Calu3 (cell line): ENCODE data around the gene MYL6B. TPM values are rescaled to one million over a fixed set of nuclear protein-coding genes. Genes with fewer than 3 reads are reported as not detected.

Experiments used
- BruUV-seq: library from RNA; stranded (reverse); fragments of 400-500 nt; replicated peaks from 2 replicates; lab custom pipeline; 2021; lab: Mats Ljungman, UMichigan
- CTCF ChIA-PET: fragments of 300-600 bp; sonication (Branson Sonifier 250); formaldehyde crosslinking; loops from one replicate; lab custom pipeline; 2022; ENCODE audit warnings: antibody characterized with exemption; lab: Charles Lee
- DNase-seq: peaks from one replicate; pipeline ENCODE4 v3.0.0; 2022
- H3K27ac Mint-ChIP-seq: one replicate; pipeline ENCODE4 v1.8.0; 2022; ENCODE audit warnings: mixed read lengths; ENCODE audit not compliant: unreplicated experiment
- H3K27me3 Mint-ChIP-seq: one replicate; pipeline ENCODE4 v1.8.0; 2022; ENCODE audit warnings: mixed read lengths; ENCODE audit not compliant: unreplicated experiment
- H3K36me3 Mint-ChIP-seq: one replicate; pipeline ENCODE4 v1.8.0; 2022; ENCODE audit warnings: mild to moderate bottlenecking, moderate library complexity, mixed read lengths; ENCODE audit not compliant: insufficient read depth, unreplicated experiment
- H3K4me1 Mint-ChIP-seq: one replicate; pipeline ENCODE4 v1.8.0; 2022; ENCODE audit warnings: mild to moderate bottlenecking, low read depth, mixed read lengths; ENCODE audit not compliant: unreplicated experiment
- H3K4me3 Mint-ChIP-seq: one replicate; pipeline ENCODE4 v1.8.0; 2022; ENCODE audit warnings: mild to moderate bottlenecking, low read depth, moderate library complexity, mixed read lengths; ENCODE audit not compliant: unreplicated experiment
- H3K9me3 Mint-ChIP-seq: one replicate; pipeline ENCODE4 v1.8.0; 2022; ENCODE audit warnings: low read depth, mixed read lengths; ENCODE audit not compliant: unreplicated experiment
- intact Hi-C: fragments of 100-400 bp; cut with micrococcal nuclease; formaldehyde crosslinking; loops from one replicate; pipeline ENCODE4 v1.10.0; 2022; ENCODE audit not compliant: unreplicated experiment
- total RNA-seq: library from RNA; stranded (reverse); gene quantifications from 2 replicates; pipeline ENCODE4 v1.2.3, GENCODE V29; 2022
- TF ChIP-seq, protein P1 (sequence below): fragments of 200-600 bp; IDR thresholded peaks from one replicate; pipeline ENCODE4 v1.8.0; 2022; ENCODE audit warnings: antibody characterized with exemption; ENCODE audit not compliant: unreplicated experiment

The MYL6B gene
- total RNA-seq, 1 experiment from 2014 or later: 53.7 TPM

- TF ChIP-seq, protein P1, sequence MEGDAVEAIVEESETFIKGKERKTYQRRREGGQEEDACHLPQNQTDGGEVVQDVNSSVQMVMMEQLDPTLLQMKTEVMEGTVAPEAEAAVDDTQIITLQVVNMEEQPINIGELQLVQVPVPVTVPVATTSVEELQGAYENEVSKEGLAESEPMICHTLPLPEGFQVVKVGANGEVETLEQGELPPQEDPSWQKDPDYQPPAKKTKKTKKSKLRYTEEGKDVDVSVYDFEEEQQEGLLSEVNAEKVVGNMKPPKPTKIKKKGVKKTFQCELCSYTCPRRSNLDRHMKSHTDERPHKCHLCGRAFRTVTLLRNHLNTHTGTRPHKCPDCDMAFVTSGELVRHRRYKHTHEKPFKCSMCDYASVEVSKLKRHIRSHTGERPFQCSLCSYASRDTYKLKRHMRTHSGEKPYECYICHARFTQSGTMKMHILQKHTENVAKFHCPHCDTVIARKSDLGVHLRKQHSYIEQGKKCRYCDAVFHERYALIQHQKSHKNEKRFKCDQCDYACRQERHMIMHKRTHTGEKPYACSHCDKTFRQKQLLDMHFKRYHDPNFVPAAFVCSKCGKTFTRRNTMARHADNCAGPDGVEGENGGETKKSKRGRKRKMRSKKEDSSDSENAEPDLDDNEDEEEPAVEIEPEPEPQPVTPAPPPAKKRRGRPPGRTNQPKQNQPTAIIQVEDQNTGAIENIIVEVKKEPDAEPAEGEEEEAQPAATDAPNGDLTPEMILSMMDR: no peak
- Mint-ChIP-seq H3K4me1 (peaks cover 14% of the 10 kb centered on the region), H3K4me3 (peak overlapping the region; percentile 73), H3K27me3 (no peaks in the 10 kb centered on the region), H3K36me3 (peaks cover 53% of the 10 kb centered on the region), H3K27ac (no peak overlapping the region), H3K9me3 (no peaks in the 10 kb centered on the region)
- intact Hi-C loops: no loop called here
- DNase-seq: no peak
- no TSS peak for BruUV-seq
- CTCF ChIA-PET: no interaction called here
Observed at GRCh38 chr12:56152756-56153677, 630 bp downstream of the MYL6B start.

- H3K4me1 Mint-ChIP-seq: peaks cover 17% of the 10 kb centered on the region
- no peaks in the 10 kb centered on the region for H3K27me3 Mint-ChIP-seq
- no peak overlapping the region for H3K27ac Mint-ChIP-seq
- CTCF ChIA-PET: no interaction called here
- intact Hi-C loops: no loop called here
- BruUV-seq: no TSS peak
- peak overlapping the region; percentile 73 for H3K4me3 Mint-ChIP-seq
- H3K9me3 Mint-ChIP-seq: no peaks in the 10 kb centered on the region
- no peak for DNase-seq
- peaks cover 59% of the 10 kb centered on the region for H3K36me3 Mint-ChIP-seq
- TF ChIP-seq, protein P1: no peak
Observed at GRCh38 chr12:56153678-56154065, 1.3 kb downstream of the MYL6B start.

DNA sequence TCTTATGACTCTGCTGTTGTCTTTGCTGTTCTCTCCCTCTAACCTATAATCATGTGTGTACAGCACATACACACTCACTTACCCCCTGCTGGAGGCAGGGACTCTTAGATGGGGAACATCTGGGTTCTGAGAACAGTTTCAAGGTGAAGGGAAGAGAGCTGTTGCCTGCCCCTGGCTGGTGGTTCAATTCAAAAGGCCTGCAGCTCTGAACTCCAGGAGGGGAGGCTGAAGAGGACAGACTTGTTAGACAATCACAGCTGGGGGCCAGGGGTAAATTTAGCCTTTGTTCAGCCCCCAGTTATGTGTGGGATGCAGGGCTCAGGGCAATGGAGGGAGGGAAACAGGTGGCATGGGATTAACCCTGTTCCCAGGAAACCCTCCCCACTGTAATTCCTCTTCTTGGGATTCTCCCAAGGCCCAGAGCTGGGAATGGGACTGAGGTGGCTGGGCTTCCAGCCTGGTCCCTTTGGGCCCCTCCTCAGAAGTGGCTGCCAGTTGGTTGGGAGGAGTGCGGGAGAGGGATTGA is 1.9 kb downstream of the MYL6B start:
- no peaks in the 10 kb centered on the region for H3K27me3 Mint-ChIP-seq
- peaks cover 23% of the 10 kb centered on the region for H3K4me1 Mint-ChIP-seq
- intact Hi-C loops: no loop called here
- H3K4me3 Mint-ChIP-seq: no peak overlapping the region
- H3K9me3 Mint-ChIP-seq: no peaks in the 10 kb centered on the region
- no peak for DNase-seq
- CTCF ChIA-PET: no interaction called here
- H3K27ac Mint-ChIP-seq: no peak overlapping the region
- TF ChIP-seq, protein P1: no peak
- H3K36me3 Mint-ChIP-seq: peaks cover 65% of the 10 kb centered on the region
- BruUV-seq: no TSS peak

DNA sequence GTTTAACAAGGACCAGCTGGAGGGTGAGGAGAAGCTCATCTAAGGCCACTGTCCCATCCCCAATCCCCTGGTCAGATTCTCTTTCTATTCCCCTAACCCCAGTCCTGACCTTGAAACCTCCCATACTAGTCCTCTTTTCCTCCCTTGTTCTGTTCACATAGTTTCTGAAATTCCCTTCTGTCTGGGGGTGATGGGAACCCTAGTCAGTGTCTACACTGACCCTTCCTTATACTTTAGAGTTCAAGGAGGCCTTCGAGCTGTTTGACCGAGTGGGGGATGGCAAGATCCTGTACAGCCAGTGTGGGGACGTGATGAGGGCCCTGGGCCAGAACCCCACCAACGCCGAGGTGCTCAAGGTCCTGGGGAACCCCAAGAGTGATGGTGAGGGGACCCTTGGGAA is 2.4 kb downstream of the MYL6B start:
- Mint-ChIP-seq H3K4me1 (peaks cover 28% of the 10 kb centered on the region), H3K9me3 (no peaks in the 10 kb centered on the region)

More for the DNA sequence above, 2.4 kb downstream of the MYL6B start:
- H3K27ac Mint-ChIP-seq: no peak overlapping the region
- no peak overlapping the region for H3K4me3 Mint-ChIP-seq
- DNase-seq: no peak
- TF ChIP-seq, protein P1: no peak
- H3K36me3 Mint-ChIP-seq: peaks cover 71% of the 10 kb centered on the region
- intact Hi-C loops: loop anchor here (5.0 kb wide), 1 partner anchor 38 kb away; the partner anchor contains the start of genes RPL41 and ZC3H10
- CTCF ChIA-PET: no interaction called here
- no peaks in the 10 kb centered on the region for H3K27me3 Mint-ChIP-seq
- no TSS peak for BruUV-seq
